D721Med (cell line): ENCODE measurements around the gene GNAT1.

Source experiments
- DNase-seq: peaks from one replicate; pipeline ENCODE4 v3.0.0; 2011; ENCODE audit warnings: low spot score; ENCODE audit not compliant: insufficient read length
- FAIRE-seq: peaks from 2 replicates; lab custom pipeline; 2011; peaks lifted over from hg19 to GRCh38; lab: Jason Lieb, UNC
- CTCF ChIP-seq: IDR thresholded peaks from 2 replicates; pipeline ENCODE4 v1.5.1; 2012; ENCODE audit warnings: mild to moderate bottlenecking, control low read depth; ENCODE audit not compliant: insufficient read depth; ENCODE audit errors: missing control alignments

GNAT1 gene

GRCh38 chr3:50193746-50194127 is 2.3 kb downstream of the GNAT1 start:
- no peak for TF ChIP-seq CTCF
- no peak for DNase-seq
- no peak for FAIRE-seq

- DNase-seq (peak; percentile 88), FAIRE-seq (no peak)
- TF ChIP-seq CTCF: peak; percentile 74
Measured at GRCh38 chr3:50194128-50194902, 2.9 kb downstream of the GNAT1 start.

- TF ChIP-seq CTCF: no peak
- DNase-seq: no peak
- no peak for FAIRE-seq
Measured at GRCh38 chr3:50194903-50195500, 3.6 kb downstream of the GNAT1 start.

GRCh38 chr3:50195501-50196252 is 4.3 kb downstream of the GNAT1 start:
- TF ChIP-seq CTCF: no peak
- no peak for DNase-seq
- no peak for FAIRE-seq

GRCh38 chr3:50196253-50196801 is 4.9 kb downstream of the GNAT1 start:
- no peak for TF ChIP-seq CTCF

GRCh38 chr3:50201573-50202315 is 10.3 kb downstream of the GNAT1 start:
- DNase-seq (no peak), FAIRE-seq (no peak)
- TF ChIP-seq CTCF: no peak

More at GRCh38 chr3:50196253-50196801, 4.9 kb downstream of the GNAT1 start:
- FAIRE-seq (no peak), DNase-seq (no peak)
